ENCODE data around the gene POLE.
"Not testable (repeated sequence)": the region's sequence is repeated elsewhere in the genome, so short reads cannot be mapped to it uniquely, and the experiment has no call there.

Gene POLE

GRCh38 chr12:132718644-132719043 lies 31.5 kb upstream of the POLE start:
- DNase-seq: no peak

GRCh38 chr12:132717531-132718387 lies 30.6 kb upstream of the POLE start:
- no peak for DNase-seq

GRCh38 chr12:132717011-132717410 lies 29.9 kb upstream of the POLE start:
- no peak for DNase-seq

- no peak for DNase-seq
These were observed 29.2 kb upstream of the POLE start for GRCh38 chr12:132716356-132716755.

GRCh38 chr12:132715874-132716273 lies 28.7 kb upstream of the POLE start:
- DNase-seq: no peak

GRCh38 chr12:132713123-132713522 lies 26.0 kb upstream of the POLE start:
- no peak for DNase-seq

- peak; percentile 76 for DNase-seq
These were observed 24.1 kb upstream of the POLE start for GRCh38 chr12:132711080-132711843.

GRCh38 chr12:132710405-132711079 lies 23.4 kb upstream of the POLE start, which contains the start of gene PGAM5:
PGAM5 (plus strand) TSS chr12:132710842; CDS start chr12:132710877, 35 bp downstream.
- DNase-seq: peak; percentile 92

- no peak for DNase-seq
These were observed 22.9 kb upstream of the POLE start for GRCh38 chr12:132710043-132710404.

- no peak for DNase-seq
These were observed 21.0 kb upstream of the POLE start for GRCh38 chr12:132708150-132708549.

GRCh38 chr12:132707241-132707640 lies 20.1 kb upstream of the POLE start:
- no peak for DNase-seq

GRCh38 chr12:132703641-132704040 lies 16.5 kb upstream of the POLE start:
- no peak for DNase-seq

GRCh38 chr12:132702640-132703039 lies 15.5 kb upstream of the POLE start:
- no peak for DNase-seq

GRCh38 chr12:132700212-132700822 lies 13.2 kb upstream of the POLE start:
- no peak for DNase-seq

GRCh38 chr12:132698341-132698740 lies 11.2 kb upstream of the POLE start:
- no peak for DNase-seq

- DNase-seq: no peak
These were observed 8.3 kb upstream of the POLE start for GRCh38 chr12:132695431-132695830.

GRCh38 chr12:132694888-132695287 lies 7.7 kb upstream of the POLE start:
- not testable (repeated sequence) for DNase-seq

- not testable (repeated sequence) for DNase-seq
These were observed 4.9 kb upstream of the POLE start for GRCh38 chr12:132692030-132692429.

GRCh38 chr12:132690112-132690511 lies 3.0 kb upstream of the POLE start:
- DNase-seq: no peak

- no peak for DNase-seq
These were observed 2.1 kb upstream of the POLE start for GRCh38 chr12:132689227-132689626.

GRCh38 chr12:132686825-132687210 lies 324 bp downstream of the POLE start:
- no peak for DNase-seq

- no peak for DNase-seq
These were observed 1.7 kb downstream of the POLE start for GRCh38 chr12:132685400-132685799.

- no peak for DNase-seq
These were observed 9.7 kb downstream of the POLE start for GRCh38 chr12:132677492-132677891.

Data from activated CD8-positive, alpha-beta memory T cell treated with anti-CD3 and anti-CD28 coated beads for 24 hours (primary cell).